HFF-Myc (cell line): ENCODE results near the gene SOCS1.
"Not testable (repeated sequence)": the region's sequence is repeated elsewhere in the genome, so short reads cannot be mapped to it uniquely, and the experiment has no call there.

Source experiments
- DNase-seq: peaks from one replicate; pipeline ENCODE4 v3.0.0-alpha.2; 2011; ENCODE audit warnings: low read depth; ENCODE audit errors: extremely low read depth
- H3K4me3 ChIP-seq: replicated peaks from 2 replicates; pipeline ENCODE4 v1.5.1; 2011; ENCODE audit warnings: low read depth, mild to moderate bottlenecking, control low read depth, low read length
- TF ChIP-seq, protein P1 (sequence below): IDR thresholded peaks from 2 replicates; pipeline ENCODE4 v1.5.1; 2012; ENCODE audit warnings: mild to moderate bottlenecking, low read depth, low read length, control low read depth; ENCODE audit errors: missing control alignments

Gene SOCS1

DNA sequence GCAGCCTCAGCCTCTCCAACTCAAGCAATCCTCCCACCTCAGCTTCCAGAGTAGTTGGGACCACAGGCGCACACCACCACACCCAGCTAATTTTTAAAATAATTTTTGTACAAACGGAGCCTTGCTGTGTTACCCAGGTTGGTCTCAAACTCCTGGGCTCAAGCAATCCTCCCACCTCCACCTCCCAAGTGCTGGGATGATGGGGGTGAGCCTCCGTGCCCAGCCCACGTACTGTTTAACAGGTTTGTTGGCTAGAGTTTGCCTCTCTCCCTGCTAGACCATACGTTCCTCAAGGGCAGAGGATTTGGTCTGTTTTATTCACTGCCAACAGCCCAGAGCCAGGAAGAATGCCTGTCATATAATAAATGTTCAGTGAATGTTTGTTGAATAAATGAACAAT is 26.6 kb downstream of the SOCS1 start:
- TF ChIP-seq, protein P1, sequence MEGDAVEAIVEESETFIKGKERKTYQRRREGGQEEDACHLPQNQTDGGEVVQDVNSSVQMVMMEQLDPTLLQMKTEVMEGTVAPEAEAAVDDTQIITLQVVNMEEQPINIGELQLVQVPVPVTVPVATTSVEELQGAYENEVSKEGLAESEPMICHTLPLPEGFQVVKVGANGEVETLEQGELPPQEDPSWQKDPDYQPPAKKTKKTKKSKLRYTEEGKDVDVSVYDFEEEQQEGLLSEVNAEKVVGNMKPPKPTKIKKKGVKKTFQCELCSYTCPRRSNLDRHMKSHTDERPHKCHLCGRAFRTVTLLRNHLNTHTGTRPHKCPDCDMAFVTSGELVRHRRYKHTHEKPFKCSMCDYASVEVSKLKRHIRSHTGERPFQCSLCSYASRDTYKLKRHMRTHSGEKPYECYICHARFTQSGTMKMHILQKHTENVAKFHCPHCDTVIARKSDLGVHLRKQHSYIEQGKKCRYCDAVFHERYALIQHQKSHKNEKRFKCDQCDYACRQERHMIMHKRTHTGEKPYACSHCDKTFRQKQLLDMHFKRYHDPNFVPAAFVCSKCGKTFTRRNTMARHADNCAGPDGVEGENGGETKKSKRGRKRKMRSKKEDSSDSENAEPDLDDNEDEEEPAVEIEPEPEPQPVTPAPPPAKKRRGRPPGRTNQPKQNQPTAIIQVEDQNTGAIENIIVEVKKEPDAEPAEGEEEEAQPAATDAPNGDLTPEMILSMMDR = no peak
- no peak overlapping the region for H3K4me3 ChIP-seq
- no peak for DNase-seq

- no peak for DNase-seq
- H3K4me3 ChIP-seq = no peak overlapping the region
- TF ChIP-seq, protein P1 = no peak
Measured at GRCh38 chr16:11225677-11226549, 30.1 kb downstream of the SOCS1 start.

DNA sequence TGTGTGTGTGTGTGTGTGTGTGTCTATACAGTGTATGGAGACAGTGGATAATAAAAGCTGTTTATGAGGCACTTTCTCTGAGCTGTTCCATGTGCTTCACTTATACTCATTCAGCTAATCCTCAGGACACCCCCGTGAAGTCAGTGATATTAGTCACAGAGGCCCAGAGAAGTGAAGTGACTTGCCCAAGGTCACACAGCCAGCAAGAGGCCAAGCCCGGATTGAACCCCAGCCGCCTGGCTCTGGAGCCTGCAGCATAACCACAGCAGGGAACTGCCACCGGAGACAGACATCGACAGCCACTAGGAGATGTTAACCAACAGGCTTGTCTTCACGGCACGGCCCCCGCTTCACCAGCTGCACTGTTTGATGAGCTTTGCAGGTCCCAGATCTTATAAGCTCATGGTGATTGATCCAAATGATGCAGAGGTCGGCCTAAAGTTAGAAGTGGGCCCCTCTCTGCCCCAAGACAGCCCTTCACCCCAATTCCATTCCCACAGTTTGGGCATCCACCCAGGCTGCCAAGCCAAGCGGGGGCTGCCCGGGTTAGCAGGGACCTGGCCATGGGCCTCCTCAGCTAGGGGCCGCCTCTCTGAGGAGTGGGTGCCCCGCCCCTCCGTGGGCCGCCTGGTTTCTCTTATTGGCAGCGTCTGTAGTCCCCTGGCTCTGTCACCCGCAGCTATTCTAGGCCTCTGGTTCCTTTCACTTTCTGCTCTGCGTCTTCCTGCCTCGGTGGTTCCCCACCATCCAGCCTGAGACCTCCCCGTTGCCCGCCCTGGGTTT is 30.9 kb downstream of the SOCS1 start:
- DNase-seq = no peak
- no peak overlapping the region for H3K4me3 ChIP-seq
- TF ChIP-seq, protein P1 = no peak

- H3K4me3 ChIP-seq = no peak overlapping the region
- no peak for DNase-seq
- TF ChIP-seq, protein P1 = no peak
Measured at GRCh38 chr16:11224096-11224893, 31.7 kb downstream of the SOCS1 start.

GRCh38 chr16:11220507-11220906 is 35.5 kb downstream of the SOCS1 start:
- not testable (repeated sequence) for H3K4me3 ChIP-seq, DNase-seq

DNA sequence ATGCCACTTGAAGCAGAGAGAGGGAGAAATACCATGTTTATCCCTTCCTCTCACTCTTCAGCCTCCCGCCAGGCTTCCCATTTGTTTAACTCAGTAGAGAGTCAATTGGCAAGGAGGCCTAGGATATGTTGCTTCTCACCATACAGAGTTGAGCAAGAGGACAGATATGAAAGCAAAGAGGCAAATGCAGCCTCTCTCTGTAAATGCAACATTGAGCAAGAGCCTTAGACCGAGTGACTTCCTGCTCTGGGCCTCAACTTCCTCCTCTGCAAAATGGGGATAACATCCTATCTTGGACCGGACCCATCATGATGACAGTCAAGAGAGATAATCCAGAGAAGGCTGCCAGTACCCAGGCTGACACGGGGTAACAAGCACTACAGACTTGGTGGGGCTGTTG is 36.8 kb downstream of the SOCS1 start:
- DNase-seq = no peak
- no peak overlapping the region for H3K4me3 ChIP-seq
- TF ChIP-seq, protein P1 = no peak
